WTC11 (cell line): ENCODE measurements around the gene HDAC10. TPM values are rescaled to one million over a fixed set of nuclear protein-coding genes. Genes with fewer than 3 reads are reported as not detected.
"Not testable (repeated sequence)": the region's sequence is repeated elsewhere in the genome, so short reads cannot be mapped to it uniquely, and the experiment has no call there.

Source experiments
- ATAC-seq: fragments of 200-7000 bp; cut with Tn5 transposase; 2 replicates; pipeline ENCODE4 v1.10.0; 2021; ENCODE audit warnings: mild to moderate bottlenecking, moderate library complexity
- CTCF ChIA-PET: fragments of 300-600 bp; sonication (Branson Sonifier 250); formaldehyde crosslinking; loops from one replicate; lab custom pipeline; 2021; ENCODE audit warnings: antibody characterized with exemption; lab: Charles Lee
- POLR2A ChIA-PET: fragments of 350-600 bp; sonication (Branson Sonifier 250); formaldehyde crosslinking; loops from one replicate; lab custom pipeline; 2021; ENCODE audit warnings: antibody characterized with exemption; lab: Charles Lee
- DNase-seq: peaks from one replicate; pipeline ENCODE4 v3.0.0; 2021; ENCODE audit warnings: low spot score
- H3K27ac Mint-ChIP-seq: 2 replicates; pipeline ENCODE4 v1.8.0; 2021; ENCODE audit warnings: mixed read lengths
- H3K27me3 Mint-ChIP-seq: 2 replicates; pipeline ENCODE4 v1.8.0; 2021; ENCODE audit warnings: low read depth, mild to moderate bottlenecking, moderate library complexity, mixed read lengths
- H3K36me3 Mint-ChIP-seq: 2 replicates; pipeline ENCODE4 v1.8.0; 2021; ENCODE audit warnings: mixed read lengths
- H3K4me1 Mint-ChIP-seq: 2 replicates; pipeline ENCODE4 v1.8.0; 2022; ENCODE audit warnings: mixed read lengths
- H3K4me3 Mint-ChIP-seq: 2 replicates; pipeline ENCODE4 v1.8.0; 2021; ENCODE audit warnings: mild to moderate bottlenecking, moderate library complexity, mixed read lengths
- H3K9me3 Mint-ChIP-seq: 2 replicates; pipeline ENCODE4 v1.8.0; 2021; ENCODE audit warnings: mixed read lengths
- CBFB ChIP-seq: sonication (generic); formaldehyde crosslinking; IDR thresholded peaks from 2 replicates; pipeline ENCODE4 v1.8.1; 2022; ENCODE audit warnings: mild to moderate bottlenecking, low read depth, missing genetic modification reagents
- CREB1 ChIP-seq: sonication (generic); formaldehyde crosslinking; IDR thresholded peaks from 2 replicates; pipeline ENCODE4 v1.8.0; 2023; ENCODE audit warnings: mild to moderate bottlenecking, missing genetic modification reagents
- CREM ChIP-seq: sonication (generic); formaldehyde crosslinking; IDR thresholded peaks from 2 replicates; pipeline ENCODE4 v1.8.1; 2022; ENCODE audit warnings: mild to moderate bottlenecking, missing genetic modification reagents, moderate library complexity
- ESRRA ChIP-seq: sonication (generic); formaldehyde crosslinking; IDR thresholded peaks from 2 replicates; pipeline ENCODE4 v1.8.1; 2022; ENCODE audit warnings: mild to moderate bottlenecking, missing genetic modification reagents, borderline replicate concordance
- FOXP1 ChIP-seq: sonication (generic); formaldehyde crosslinking; IDR thresholded peaks from 2 replicates; pipeline ENCODE4 v1.8.0; 2022; ENCODE audit warnings: missing genetic modification reagents, mild to moderate bottlenecking, moderate library complexity, borderline replicate concordance
- GTF2I ChIP-seq: fragments of 250-450 bp; sonication (Bioruptor Pico); conservative IDR thresholded peaks from 2 replicates; pipeline ENCODE4 v1.4.0; 2021; ENCODE audit warnings: mild to moderate bottlenecking
- HMGA2 ChIP-seq: fragments of 250-450 bp; sonication (Bioruptor Pico); IDR thresholded peaks from 2 replicates; pipeline ENCODE4 v1.4.0; 2021; ENCODE audit warnings: mild to moderate bottlenecking, moderate library complexity
- JAZF1 ChIP-seq: fragments of 250-450 bp; sonication (Bioruptor Pico); IDR thresholded peaks from 2 replicates; pipeline ENCODE4 v1.9.0; 2021; ENCODE audit warnings: moderate library complexity, mild to moderate bottlenecking, inconsistent platforms
- KAT7 ChIP-seq: sonication (generic); formaldehyde crosslinking; IDR thresholded peaks from 2 replicates; pipeline ENCODE4 v1.8.1; 2023; ENCODE audit warnings: missing genetic modification reagents, mild to moderate bottlenecking, borderline replicate concordance
- PRRX2 ChIP-seq: fragments of 250-450 bp; sonication (Bioruptor Pico); IDR thresholded peaks from 2 replicates; pipeline ENCODE4 v1.8.0; 2021; ENCODE audit warnings: mild to moderate bottlenecking
- SMAD3 ChIP-seq: sonication (generic); formaldehyde crosslinking; IDR thresholded peaks from 2 replicates; pipeline ENCODE4 v1.8.0; 2022; ENCODE audit warnings: missing genetic modification reagents, mild to moderate bottlenecking, borderline replicate concordance
- ZNF232 ChIP-seq: sonication (generic); formaldehyde crosslinking; IDR thresholded peaks from 2 replicates; pipeline ENCODE4 v1.8.0; 2022; ENCODE audit warnings: mild to moderate bottlenecking, missing genetic modification reagents
- ZNF263 ChIP-seq: sonication (generic); formaldehyde crosslinking; IDR thresholded peaks from 2 replicates; pipeline ENCODE4 v1.8.1; 2022; ENCODE audit warnings: low read depth, mild to moderate bottlenecking, moderate library complexity, missing genetic modification reagents
- ZNF423 ChIP-seq: fragments of 250-450 bp; sonication (Bioruptor Pico); IDR thresholded peaks from 2 replicates; pipeline ENCODE4 v2.1.2; 2022; ENCODE audit warnings: mild to moderate bottlenecking, moderate library complexity
- total RNA-seq: library from RNA; stranded (reverse); gene quantifications from 3 replicates; pipeline ENCODE4 v1.2.3, GENCODE V29; 2021
- TF ChIP-seq, protein P1 (sequence below): sonication (generic); formaldehyde crosslinking; conservative IDR thresholded peaks from 2 replicates; pipeline ENCODE4 v1.8.1; 2022; ENCODE audit warnings: mild to moderate bottlenecking, missing genetic modification reagents
- TF ChIP-seq, protein P2 (sequence below): sonication (generic); formaldehyde crosslinking; IDR thresholded peaks from 2 replicates; pipeline ENCODE4 v1.8.0; 2022; ENCODE audit warnings: mild to moderate bottlenecking, missing genetic modification reagents
- TF ChIP-seq, protein P3 (sequence below): fragments of 250-450 bp; sonication (Bioruptor Pico); IDR thresholded peaks from 2 replicates; pipeline ENCODE4 v1.8.0; 2021; ENCODE audit warnings: mild to moderate bottlenecking
- TF ChIP-seq, protein P4 (sequence below): fragments of 250-450 bp; sonication (Bioruptor Pico); IDR thresholded peaks from 2 replicates; pipeline ENCODE4 v1.9.0; 2021; ENCODE audit warnings: mild to moderate bottlenecking
- TF ChIP-seq, protein P5 (sequence below): fragments of 250-450 bp; sonication (Bioruptor Pico); IDR thresholded peaks from 2 replicates; pipeline ENCODE4 v1.9.0; 2021; ENCODE audit warnings: mild to moderate bottlenecking

Gene HDAC10
- total RNA-seq, 1 experiment from 2014 or later: 40.9 TPM

DNA sequence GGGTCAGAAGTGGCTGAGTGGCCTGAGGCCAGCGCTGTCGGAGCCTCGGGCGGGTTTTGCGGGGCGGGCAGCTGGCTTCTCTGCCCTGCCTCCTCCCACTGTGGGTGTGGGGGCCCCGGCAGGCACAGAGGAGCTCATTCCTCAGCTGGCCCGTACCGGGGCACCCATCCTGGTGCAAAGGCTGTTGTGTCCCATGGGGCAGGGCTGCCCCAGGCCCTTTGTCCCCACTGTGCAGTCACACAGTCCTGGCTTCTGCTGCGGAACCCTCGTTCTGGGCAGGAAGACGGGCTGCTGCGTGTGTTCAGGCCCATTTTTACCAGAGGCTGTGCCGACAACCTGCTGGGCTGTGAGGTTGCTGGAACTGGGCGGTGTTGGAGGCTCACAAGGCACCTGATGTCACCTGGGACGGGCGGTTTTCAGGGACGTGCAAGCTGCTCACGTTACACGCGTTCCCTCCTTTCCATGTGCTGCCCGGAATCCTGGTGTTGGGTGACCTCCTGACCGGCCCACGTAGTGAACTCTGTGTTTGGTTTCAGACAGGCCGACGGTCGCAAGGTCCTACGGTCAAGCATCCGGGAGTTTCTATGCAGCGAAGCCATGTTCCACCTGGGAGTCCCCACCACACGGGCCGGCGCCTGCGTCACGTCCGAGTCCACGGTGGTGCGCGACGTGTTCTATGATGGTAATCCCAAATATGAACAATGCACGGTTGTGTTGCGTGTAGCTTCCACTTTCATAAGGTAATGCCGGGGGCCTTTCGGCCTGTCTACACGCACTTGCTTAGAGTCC, 45.1 kb downstream of the HDAC10 start:
- no peak for ATAC-seq
- TF ChIP-seq ESRRA (CRISPR knock-in tag) (no peak), GTF2I (CRISPR knock-in tag) (no peak), CREB1 (no peak), FOXP1 (no peak), SMAD3 (CRISPR knock-in tag) (no peak), CBFB (CRISPR knock-in tag) (no peak), KAT7 (CRISPR knock-in tag) (no peak)
- TF ChIP-seq, protein P1, sequence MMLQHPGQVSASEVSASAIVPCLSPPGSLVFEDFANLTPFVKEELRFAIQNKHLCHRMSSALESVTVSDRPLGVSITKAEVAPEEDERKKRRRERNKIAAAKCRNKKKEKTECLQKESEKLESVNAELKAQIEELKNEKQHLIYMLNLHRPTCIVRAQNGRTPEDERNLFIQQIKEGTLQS: no peak
- TF ChIP-seq, protein P2, sequence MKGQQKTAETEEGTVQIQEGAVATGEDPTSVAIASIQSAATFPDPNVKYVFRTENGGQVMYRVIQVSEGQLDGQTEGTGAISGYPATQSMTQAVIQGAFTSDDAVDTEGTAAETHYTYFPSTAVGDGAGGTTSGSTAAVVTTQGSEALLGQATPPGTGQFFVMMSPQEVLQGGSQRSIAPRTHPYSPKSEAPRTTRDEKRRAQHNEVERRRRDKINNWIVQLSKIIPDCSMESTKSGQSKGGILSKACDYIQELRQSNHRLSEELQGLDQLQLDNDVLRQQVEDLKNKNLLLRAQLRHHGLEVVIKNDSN: no peak
- TF ChIP-seq, protein P3, sequence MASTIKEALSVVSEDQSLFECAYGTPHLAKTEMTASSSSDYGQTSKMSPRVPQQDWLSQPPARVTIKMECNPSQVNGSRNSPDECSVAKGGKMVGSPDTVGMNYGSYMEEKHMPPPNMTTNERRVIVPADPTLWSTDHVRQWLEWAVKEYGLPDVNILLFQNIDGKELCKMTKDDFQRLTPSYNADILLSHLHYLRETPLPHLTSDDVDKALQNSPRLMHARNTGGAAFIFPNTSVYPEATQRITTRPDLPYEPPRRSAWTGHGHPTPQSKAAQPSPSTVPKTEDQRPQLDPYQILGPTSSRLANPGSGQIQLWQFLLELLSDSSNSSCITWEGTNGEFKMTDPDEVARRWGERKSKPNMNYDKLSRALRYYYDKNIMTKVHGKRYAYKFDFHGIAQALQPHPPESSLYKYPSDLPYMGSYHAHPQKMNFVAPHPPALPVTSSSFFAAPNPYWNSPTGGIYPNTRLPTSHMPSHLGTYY (CRISPR knock-in tag): no peak
- no peak for DNase-seq
- CTCF ChIA-PET: interaction anchor here (0.8 to 3.0 kb wide), 20 partner anchors 9 to 439 kb away, joined by 3 to 19 read pairs (median 4); partner anchors contain the start of genes ALG12, CRELD2, DENND6B and SCO2
- Mint-ChIP-seq H3K27ac (no peak overlapping the region), H3K4me1 (peaks cover 8% of the 10 kb centered on the region), H3K36me3 (peaks cover 21% of the 10 kb centered on the region), H3K9me3 (peaks cover 4% of the 10 kb centered on the region; the same call in 1 of the 2 replicates), H3K27me3 (no peaks in the 10 kb centered on the region), H3K4me3 (no peak overlapping the region)
- POLR2A ChIA-PET: interaction anchor here (0.8 kb wide), 1 partner anchor 16 kb away, joined by 3 read pairs; no protein-coding TSS in a partner anchor

DNA sequence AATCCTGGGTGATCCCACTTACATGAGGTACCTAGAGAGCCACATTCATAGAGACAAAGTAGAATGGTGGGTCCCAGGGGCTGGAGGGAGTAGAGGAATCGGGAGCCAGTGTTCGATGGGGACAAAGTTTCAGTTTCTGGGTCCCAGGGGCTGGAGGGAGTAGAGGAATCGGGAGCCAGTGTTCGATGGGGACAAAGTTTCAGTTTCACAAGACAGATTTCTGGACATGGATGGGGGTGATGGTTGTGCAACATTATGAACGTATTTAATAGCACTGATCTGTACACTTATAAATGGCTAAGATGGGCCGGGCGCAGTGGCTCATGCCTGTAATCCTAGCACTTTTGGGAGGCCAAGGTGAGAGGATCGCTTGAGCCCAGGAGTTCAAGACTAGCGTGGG, 46.1 kb downstream of the HDAC10 start:
- H3K36me3 Mint-ChIP-seq: peaks cover 20% of the 10 kb centered on the region
- DNase-seq, H3K9me3 Mint-ChIP-seq, H3K27ac Mint-ChIP-seq, H3K4me3 Mint-ChIP-seq, H3K4me1 Mint-ChIP-seq, H3K27me3 Mint-ChIP-seq, ATAC-seq, POLR2A ChIA-PET: not testable (repeated sequence)
- CTCF ChIA-PET: interaction anchor here (3.0 kb wide), 1 partner anchor 54 kb away, joined by 19 read pairs; no protein-coding TSS in a partner anchor

DNA sequence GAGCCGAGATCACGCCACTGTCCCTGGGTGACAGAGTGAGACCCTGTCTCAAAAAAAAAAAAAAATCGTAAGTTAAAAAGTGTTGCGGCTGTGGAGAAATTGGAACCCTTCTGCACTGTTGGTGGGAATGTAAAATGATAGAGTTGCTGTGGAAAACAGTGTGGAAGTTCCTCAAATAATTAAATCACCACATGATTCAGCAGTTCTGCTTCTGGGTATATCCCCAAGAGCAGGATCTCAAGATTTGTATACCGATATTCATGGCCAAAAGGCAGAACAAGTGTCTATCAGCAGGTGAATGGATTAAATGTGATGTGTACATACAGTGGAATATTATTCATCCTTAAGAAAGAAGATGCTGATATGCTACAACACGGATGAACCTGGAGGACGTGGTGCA, 46.5 kb downstream of the HDAC10 start:
- TF ChIP-seq CBFB (CRISPR knock-in tag) (no peak), ZNF423 (CRISPR knock-in tag) (no peak), ZNF232 (CRISPR knock-in tag) (no peak), ZNF263 (no peak), CREM (CRISPR knock-in tag) (no peak), PRRX2 (CRISPR knock-in tag) (no peak), HMGA2 (CRISPR knock-in tag) (no peak), JAZF1 (CRISPR knock-in tag) (no peak)
- TF ChIP-seq, protein P4, sequence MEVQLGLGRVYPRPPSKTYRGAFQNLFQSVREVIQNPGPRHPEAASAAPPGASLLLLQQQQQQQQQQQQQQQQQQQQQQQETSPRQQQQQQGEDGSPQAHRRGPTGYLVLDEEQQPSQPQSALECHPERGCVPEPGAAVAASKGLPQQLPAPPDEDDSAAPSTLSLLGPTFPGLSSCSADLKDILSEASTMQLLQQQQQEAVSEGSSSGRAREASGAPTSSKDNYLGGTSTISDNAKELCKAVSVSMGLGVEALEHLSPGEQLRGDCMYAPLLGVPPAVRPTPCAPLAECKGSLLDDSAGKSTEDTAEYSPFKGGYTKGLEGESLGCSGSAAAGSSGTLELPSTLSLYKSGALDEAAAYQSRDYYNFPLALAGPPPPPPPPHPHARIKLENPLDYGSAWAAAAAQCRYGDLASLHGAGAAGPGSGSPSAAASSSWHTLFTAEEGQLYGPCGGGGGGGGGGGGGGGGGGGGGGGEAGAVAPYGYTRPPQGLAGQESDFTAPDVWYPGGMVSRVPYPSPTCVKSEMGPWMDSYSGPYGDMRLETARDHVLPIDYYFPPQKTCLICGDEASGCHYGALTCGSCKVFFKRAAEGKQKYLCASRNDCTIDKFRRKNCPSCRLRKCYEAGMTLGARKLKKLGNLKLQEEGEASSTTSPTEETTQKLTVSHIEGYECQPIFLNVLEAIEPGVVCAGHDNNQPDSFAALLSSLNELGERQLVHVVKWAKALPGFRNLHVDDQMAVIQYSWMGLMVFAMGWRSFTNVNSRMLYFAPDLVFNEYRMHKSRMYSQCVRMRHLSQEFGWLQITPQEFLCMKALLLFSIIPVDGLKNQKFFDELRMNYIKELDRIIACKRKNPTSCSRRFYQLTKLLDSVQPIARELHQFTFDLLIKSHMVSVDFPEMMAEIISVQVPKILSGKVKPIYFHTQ (CRISPR knock-in tag): no peak
- TF ChIP-seq, protein P5, sequence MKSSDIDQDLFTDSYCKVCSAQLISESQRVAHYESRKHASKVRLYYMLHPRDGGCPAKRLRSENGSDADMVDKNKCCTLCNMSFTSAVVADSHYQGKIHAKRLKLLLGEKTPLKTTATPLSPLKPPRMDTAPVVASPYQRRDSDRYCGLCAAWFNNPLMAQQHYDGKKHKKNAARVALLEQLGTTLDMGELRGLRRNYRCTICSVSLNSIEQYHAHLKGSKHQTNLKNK: no peak
- POLR2A ChIA-PET: no interaction called here
- H3K4me3 Mint-ChIP-seq: no peak overlapping the region
- no peak for ATAC-seq
- H3K27me3 Mint-ChIP-seq: no peaks in the 10 kb centered on the region
- DNase-seq: no peak
- peaks cover 4% of the 10 kb centered on the region; the same call in 1 of the 2 replicates for H3K9me3 Mint-ChIP-seq
- H3K4me1 Mint-ChIP-seq: peaks cover 9% of the 10 kb centered on the region
- CTCF ChIA-PET: no interaction called here
- no peak overlapping the region; the same call in 1 of the 2 replicates for H3K27ac Mint-ChIP-seq
- H3K36me3 Mint-ChIP-seq: peaks cover 17% of the 10 kb centered on the region
